Kidney (tissue), 14 donors: ENCODE results near the gene DNAJB6. TPM values are rescaled to one million over a fixed set of nuclear protein-coding genes. Genes with fewer than 3 reads are reported as not detected.
A peak's percentile ranks its signal among the peaks of the same experiment; 100 is the strongest.

Experiments
- DNase-seq, 5 donors: peaks; one replicate each; pipeline ENCODE4 v3.0.0-alpha.2; 2013 to 2020
- FAIRE-seq: peaks from 2 replicates; lab custom pipeline; 2012; peaks lifted over from hg19 to GRCh38; lab: Jason Lieb, UNC
- H3K27ac ChIP-seq, 2 donors: one replicate each; pipeline ENCODE4 v1.7.0; 2013; ENCODE audit warnings: low read depth in 2 of 2, low read length in 2 of 2, inconsistent platforms in 1 of 2
- H3K27me3 ChIP-seq: one replicate; pipeline ENCODE4 v1.7.1; 2013; ENCODE audit warnings: low read length, inconsistent platforms; ENCODE audit not compliant: control insufficient read depth, insufficient read depth
- H3K36me3 ChIP-seq, 3 donors: one replicate each; pipeline versions ENCODE4 v1.7.0 to v1.7.1; 2013; ENCODE audit warnings: low read length in 3 of 3, control low read depth in 1 of 3, inconsistent platforms in 1 of 3; ENCODE audit not compliant: insufficient read depth in 3 of 3, control insufficient read depth in 2 of 3
- H3K4me1 ChIP-seq, 3 donors: one replicate each; pipeline versions ENCODE4 v1.7.0 to v1.7.1; 2013; ENCODE audit warnings: low read length in 3 of 3, inconsistent platforms in 1 of 3, low read depth in 1 of 3; ENCODE audit not compliant: control insufficient read depth in 2 of 3, insufficient read depth in 2 of 3
- H3K4me3 ChIP-seq, 3 donors: one replicate each; pipeline versions ENCODE4 v1.7.0 to v1.8.1; 2013; ENCODE audit warnings: low read length in 3 of 3, control low read depth in 1 of 3, inconsistent platforms in 1 of 3
- H3K9ac ChIP-seq, 3 donors: one replicate each; pipeline versions ENCODE4 v1.7.0 to v1.7.1; 2013; ENCODE audit warnings: low read length in 3 of 3, control low read depth in 1 of 3, inconsistent platforms in 1 of 3
- H3K9me3 ChIP-seq, 3 donors: one replicate each; pipeline versions ENCODE4 v1.7.0 to v1.7.1; 2013; ENCODE audit warnings: low read length in 3 of 3, control low read depth in 1 of 3, inconsistent platforms in 1 of 3; ENCODE audit not compliant: control insufficient read depth in 2 of 3, insufficient read depth in 1 of 3
- intact Hi-C: fragments of 100-400 bp; cut with DNase I; formaldehyde crosslinking; loops from one replicate; pipeline ENCODE4 v1.11.1; 2022
- polyA plus RNA-seq: library from polyadenylated mRNA; stranded (reverse); fragments of 350-450 nt; fragmentation: Illumina TruSeq; extraction: RNeasy Lipid Tissue Mini Kit (QIAGEN cat#74804); gene quantifications from one replicate; pipeline ENCODE4 v1.2.3, GENCODE V29; 2014; ENCODE audit warnings: low read depth, low replicate concordance; ENCODE audit not compliant: insufficient read depth
- total RNA-seq: library from RNA; stranded (reverse); fragmentation: NEBNext Ultra II Directional; extraction: Animal tissue kit (Norgen Biotek cat#: 25700); gene quantifications from one replicate; pipeline ENCODE4 v1.2.1, GENCODE V29; 2021
- TF ChIP-seq, protein P1 (sequence below): IDR thresholded peaks from 3 replicates; pipeline ENCODE4 v1.5.1; 2012; ENCODE audit warnings: mild to moderate bottlenecking, moderate library complexity, borderline replicate concordance; ENCODE audit not compliant: insufficient read depth; ENCODE audit errors: extremely low read depth
- donor health status: control.
- donor health status: control.
- donor health status: control.
- donor health status: control.
- donor health status: control.
- donor health status: DM: yes; HTN: yes; CAD: no.
- donor health status: Normal renal cell carcinoma (clear cell type).

DNAJB6 gene
- total and polyA plus RNA-seq, 2 donors from 2014 or later = 74.5 to 86.8 TPM

GRCh38 chr7:157461573-157462418 is 125.0 kb downstream of the DNAJB6 start:
- Histone ChIP-seq H3K27me3 (peaks cover 7% of the 10 kb centered on the region), H3K9ac (no peak overlapping the region)
- no peak for FAIRE-seq

GRCh38 chr7:157462419-157462771 is 125.6 kb downstream of the DNAJB6 start:
- FAIRE-seq = no peak
- intact Hi-C loops = no loop called here
- Histone ChIP-seq H3K4me1 (no peaks in the 10 kb centered on the region), H3K9ac (no peak overlapping the region), H3K36me3 (no peaks in the 10 kb centered on the region), H3K4me3 (no peak overlapping the region), H3K27ac (no peak overlapping the region), H3K9me3 (no peaks in the 10 kb centered on the region), H3K27me3 (peaks cover 11% of the 10 kb centered on the region)
- DNase-seq = peak in 1 of 5 donors; percentile 29
- TF ChIP-seq, protein P1, sequence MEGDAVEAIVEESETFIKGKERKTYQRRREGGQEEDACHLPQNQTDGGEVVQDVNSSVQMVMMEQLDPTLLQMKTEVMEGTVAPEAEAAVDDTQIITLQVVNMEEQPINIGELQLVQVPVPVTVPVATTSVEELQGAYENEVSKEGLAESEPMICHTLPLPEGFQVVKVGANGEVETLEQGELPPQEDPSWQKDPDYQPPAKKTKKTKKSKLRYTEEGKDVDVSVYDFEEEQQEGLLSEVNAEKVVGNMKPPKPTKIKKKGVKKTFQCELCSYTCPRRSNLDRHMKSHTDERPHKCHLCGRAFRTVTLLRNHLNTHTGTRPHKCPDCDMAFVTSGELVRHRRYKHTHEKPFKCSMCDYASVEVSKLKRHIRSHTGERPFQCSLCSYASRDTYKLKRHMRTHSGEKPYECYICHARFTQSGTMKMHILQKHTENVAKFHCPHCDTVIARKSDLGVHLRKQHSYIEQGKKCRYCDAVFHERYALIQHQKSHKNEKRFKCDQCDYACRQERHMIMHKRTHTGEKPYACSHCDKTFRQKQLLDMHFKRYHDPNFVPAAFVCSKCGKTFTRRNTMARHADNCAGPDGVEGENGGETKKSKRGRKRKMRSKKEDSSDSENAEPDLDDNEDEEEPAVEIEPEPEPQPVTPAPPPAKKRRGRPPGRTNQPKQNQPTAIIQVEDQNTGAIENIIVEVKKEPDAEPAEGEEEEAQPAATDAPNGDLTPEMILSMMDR = no peak

More at GRCh38 chr7:157461573-157462418, 125.0 kb downstream of the DNAJB6 start:
- H3K27ac ChIP-seq = no peak overlapping the region
- intact Hi-C loops = no loop called here
- TF ChIP-seq, protein P1 = no peak
- H3K4me1 ChIP-seq = no peaks in the 10 kb centered on the region
- H3K36me3 ChIP-seq = no peaks in the 10 kb centered on the region
- peak in 1 of 5 donors; percentile 34 for DNase-seq
- no peak overlapping the region for H3K4me3 ChIP-seq
- H3K9me3 ChIP-seq = no peaks in the 10 kb centered on the region

GRCh38 chr7:157462840-157463239 is 126.0 kb downstream of the DNAJB6 start:
- H3K27me3 ChIP-seq = peaks cover 11% of the 10 kb centered on the region
- no peak for FAIRE-seq
- intact Hi-C loops = no loop called here
- H3K9me3 ChIP-seq = no peaks in the 10 kb centered on the region
- TF ChIP-seq, protein P1 = no peak
- H3K4me3 ChIP-seq = no peak overlapping the region
- DNase-seq = no peak
- H3K9ac ChIP-seq = no peak overlapping the region
- no peaks in the 10 kb centered on the region for H3K36me3 ChIP-seq
- H3K27ac ChIP-seq = no peak overlapping the region
- no peaks in the 10 kb centered on the region for H3K4me1 ChIP-seq
